Measurements from ENCODE around the gene GGN. TPM values are rescaled to one million over a fixed set of nuclear protein-coding genes. Genes with fewer than 3 reads are reported as not detected.

Gene GGN
- total and polyA plus RNA-seq, 9 of the 15 experiments (the other 6 are each of a cell fraction or from before 2014, with no cell fraction given), result 0.15 to 0.33 TPM; not detected in 7

DNA sequence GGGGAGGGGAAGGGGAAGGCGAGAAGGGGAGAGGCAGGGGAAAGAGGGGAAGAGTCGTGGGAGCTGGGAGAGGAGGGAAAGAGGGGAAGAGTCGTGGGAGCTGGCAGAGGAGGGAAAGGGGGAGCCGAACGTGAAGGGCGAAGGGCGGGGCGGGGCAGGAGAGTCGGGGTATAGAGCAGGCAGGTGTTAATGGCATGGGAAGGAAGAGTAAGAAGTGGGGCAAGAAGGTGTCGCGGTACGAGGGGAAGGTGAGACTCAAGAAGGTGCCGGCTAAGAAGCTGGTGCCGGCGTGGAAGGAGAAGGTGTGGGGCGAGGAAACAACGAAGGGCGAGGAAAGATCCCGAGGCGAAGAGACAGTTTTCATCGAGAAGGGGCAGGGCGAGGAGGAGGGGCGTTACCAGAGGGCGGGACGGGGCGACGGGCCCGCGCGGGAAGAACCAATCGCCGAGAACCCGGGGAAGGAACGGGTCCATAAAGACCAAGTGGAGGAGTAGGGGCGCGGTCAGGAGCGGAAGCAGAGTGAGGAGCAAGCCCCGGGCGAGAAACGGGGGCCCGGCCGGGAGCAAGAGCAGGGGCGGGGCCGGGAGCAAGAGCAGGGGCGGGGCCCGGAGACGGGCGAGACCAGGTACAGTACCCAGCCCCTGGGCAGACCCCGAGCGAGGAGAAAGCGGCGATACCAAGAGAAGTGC lies 51.7 kb downstream of the GGN start (continued):
- TF ChIP-seq, protein P1, sequence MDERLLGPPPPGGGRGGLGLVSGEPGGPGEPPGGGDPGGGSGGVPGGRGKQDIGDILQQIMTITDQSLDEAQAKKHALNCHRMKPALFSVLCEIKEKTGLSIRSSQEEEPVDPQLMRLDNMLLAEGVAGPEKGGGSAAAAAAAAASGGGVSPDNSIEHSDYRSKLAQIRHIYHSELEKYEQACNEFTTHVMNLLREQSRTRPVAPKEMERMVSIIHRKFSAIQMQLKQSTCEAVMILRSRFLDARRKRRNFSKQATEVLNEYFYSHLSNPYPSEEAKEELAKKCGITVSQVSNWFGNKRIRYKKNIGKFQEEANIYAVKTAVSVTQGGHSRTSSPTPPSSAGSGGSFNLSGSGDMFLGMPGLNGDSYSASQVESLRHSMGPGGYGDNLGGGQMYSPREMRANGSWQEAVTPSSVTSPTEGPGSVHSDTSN (CRISPR knock-in tag; IDR thresholded peaks at IDR 0.05; ENCODE audit: low read depth), result no peak
- TF ChIP-seq, protein P1 (tag; conservative IDR thresholded peaks at IDR 0.05; ENCODE audit: low read depth), result no peak
- TF ChIP-seq SMAD3 (CRISPR knock-in tag; conservative IDR thresholded peaks at IDR 0.05) (no peak), SMARCA5 (IDR thresholded peaks at IDR 0.05) (peak; percentile 77; the same call in 1 of the 2 replicates), STAT5B (CRISPR knock-in tag; IDR thresholded peaks at IDR 0.05) (no peak), ZNF668 (CRISPR knock-in tag; IDR thresholded peaks at IDR 0.05) (no peak), SRSF3 (IDR thresholded peaks at IDR 0.05; ENCODE audit: insufficient read depth, low read length) (no peak), HINFP (tag; conservative IDR thresholded peaks at IDR 0.05; ENCODE audit: low read depth) (no peak), ZC3H4 (CRISPR knock-in tag; IDR thresholded peaks at IDR 0.05; ENCODE audit: borderline replicate concordance) (no peak), JUNB (CRISPR knock-in tag; conservative IDR thresholded peaks at IDR 0.05) (no peak), NR3C1 (CRISPR knock-in tag; IDR thresholded peaks at IDR 0.05) (no peak), ELF2 (CRISPR knock-in tag; IDR thresholded peaks at IDR 0.05) (no peak), JUN (IDR thresholded peaks at IDR 0.05; ENCODE audit: borderline replicate concordance, low read depth, low read length) (no peak), JUN (CRISPR knock-in tag; IDR thresholded peaks at IDR 0.05; ENCODE audit: borderline replicate concordance) (no peak), ZFP30 (CRISPR knock-in tag; IDR thresholded peaks at IDR 0.05; ENCODE audit: borderline replicate concordance) (no peak), EGR1 (conservative IDR thresholded peaks at IDR 0.05) (no peak), CREB1 (IDR thresholded peaks at IDR 0.05) (no peak), CREB1 (CRISPR knock-in tag; IDR thresholded peaks at IDR 0.05) (no peak)
- TF ChIP-seq, protein P2, sequence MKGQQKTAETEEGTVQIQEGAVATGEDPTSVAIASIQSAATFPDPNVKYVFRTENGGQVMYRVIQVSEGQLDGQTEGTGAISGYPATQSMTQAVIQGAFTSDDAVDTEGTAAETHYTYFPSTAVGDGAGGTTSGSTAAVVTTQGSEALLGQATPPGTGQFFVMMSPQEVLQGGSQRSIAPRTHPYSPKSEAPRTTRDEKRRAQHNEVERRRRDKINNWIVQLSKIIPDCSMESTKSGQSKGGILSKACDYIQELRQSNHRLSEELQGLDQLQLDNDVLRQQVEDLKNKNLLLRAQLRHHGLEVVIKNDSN (CRISPR knock-in tag; IDR thresholded peaks at IDR 0.05), result no peak
- TF ChIP-seq, protein P3, sequence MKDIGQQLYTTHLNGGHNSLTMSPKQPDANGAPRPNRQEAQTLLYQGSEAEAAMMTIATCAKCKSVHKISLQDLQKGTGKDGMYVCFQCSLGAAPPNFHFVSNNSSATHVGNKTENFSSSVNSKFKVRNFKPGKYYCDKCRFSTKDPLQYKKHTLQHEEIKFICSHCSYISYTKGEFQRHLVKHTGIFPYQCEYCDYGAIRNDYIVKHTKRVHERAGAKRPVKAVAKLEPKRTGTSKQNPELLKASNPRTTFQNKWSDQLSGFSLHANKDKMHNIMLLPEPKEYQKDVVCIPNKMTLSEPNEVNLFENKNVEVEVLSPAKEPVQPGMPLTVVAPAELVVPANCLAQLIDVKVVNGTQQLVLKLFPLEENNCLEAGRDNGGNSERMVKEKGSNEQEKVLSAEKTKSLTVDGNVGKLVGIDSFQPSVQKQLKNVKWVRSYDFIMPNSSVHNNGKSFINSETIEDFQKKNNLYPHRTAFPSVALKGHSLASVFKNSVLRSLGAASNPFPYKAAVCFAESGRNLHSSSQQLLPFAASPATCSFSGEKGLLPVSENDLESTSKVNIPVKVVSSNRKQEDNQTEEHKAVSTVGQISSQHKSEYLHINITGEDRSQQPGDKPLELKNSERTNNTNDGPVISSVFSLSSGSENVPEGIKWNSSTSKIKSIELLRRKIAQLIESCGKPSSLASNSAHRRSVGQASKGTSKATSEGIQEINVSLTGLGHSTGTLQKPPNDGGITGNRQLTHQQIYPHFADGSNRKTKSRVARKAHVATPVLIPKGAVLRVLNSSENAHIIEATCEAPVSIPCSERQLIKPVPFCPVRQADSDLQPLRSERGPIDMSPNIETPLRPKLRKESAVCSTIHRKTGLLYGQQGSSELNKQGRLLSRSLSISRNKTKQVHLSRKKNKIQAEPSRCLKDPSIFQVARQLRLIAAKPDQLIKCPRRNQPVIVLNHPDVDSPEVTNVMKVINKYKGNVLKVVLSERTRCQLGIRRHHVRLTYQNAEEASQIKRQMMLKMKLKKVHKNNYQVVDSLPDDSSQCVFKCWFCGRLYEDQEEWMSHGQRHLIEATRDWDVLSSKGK (CRISPR knock-in tag; IDR thresholded peaks at IDR 0.05), result no peak

Data from K562 (cell line).